GM21360 (cell line): ENCODE data around the gene ABCC1.
"Not testable (repeated sequence)": the region's sequence is repeated elsewhere in the genome, so short reads cannot be mapped to it uniquely, and the experiment has no call there.

ENCODE experiments used
- ATAC-seq: cut with Tn5 transposase; IDR thresholded peaks from one replicate; pipeline ENCODE4 v1.9.1; 2021; ENCODE audit warnings: mild to moderate bottlenecking, moderate library complexity; ENCODE audit not compliant: unreplicated experiment

The ABCC1 gene

DNA sequence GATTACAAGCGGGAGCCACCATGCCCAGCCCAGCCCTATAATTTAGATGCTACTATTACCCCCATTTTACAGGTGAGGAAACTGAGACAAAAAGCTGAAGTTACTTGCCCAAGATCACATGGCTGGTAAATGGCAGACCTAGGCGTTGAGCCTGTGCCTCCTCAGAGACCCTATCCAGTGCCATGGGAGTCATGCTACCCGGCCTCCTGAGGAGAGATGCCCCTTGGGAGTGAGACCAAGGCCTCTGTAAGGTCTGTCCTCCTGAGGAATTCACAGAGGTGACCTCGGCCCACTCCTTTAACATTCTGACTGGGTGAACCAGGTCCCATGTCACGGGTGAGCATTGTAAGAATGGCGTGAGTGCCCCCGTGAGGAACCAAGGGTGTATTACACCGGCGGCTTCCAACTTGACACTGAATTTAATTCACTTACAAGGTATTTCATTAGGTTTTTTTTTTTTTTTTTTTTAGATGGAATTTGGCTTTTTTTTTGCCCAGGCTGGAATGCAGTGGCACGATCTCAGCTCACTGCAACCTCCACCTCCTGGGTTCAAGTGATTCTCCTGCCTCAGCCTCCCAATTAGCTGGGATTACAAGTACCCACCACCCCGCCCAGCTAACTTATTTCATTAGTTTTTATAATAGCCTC is 178.2 kb downstream of the ABCC1 start:
- no peak for ATAC-seq

DNA sequence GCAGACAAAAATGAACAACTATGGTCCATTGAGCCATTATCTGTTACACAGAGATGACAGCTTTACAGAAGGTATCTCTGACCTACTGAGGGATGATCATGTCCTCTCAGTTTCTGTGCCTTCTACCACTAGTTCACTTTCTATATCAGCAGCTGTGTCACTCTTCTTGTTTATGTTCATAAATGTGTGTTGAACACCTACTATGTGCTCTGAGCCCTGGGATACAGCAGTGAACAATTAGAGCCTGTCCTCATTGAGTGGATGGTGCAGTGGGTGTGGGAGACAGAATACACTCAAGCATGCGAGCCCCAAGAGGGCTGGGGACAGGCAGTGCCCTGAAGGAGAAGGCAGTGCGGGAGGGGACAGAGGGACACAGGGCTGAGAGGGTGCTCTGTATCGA is 181.8 kb downstream of the ABCC1 start:
- ATAC-seq = no peak

DNA sequence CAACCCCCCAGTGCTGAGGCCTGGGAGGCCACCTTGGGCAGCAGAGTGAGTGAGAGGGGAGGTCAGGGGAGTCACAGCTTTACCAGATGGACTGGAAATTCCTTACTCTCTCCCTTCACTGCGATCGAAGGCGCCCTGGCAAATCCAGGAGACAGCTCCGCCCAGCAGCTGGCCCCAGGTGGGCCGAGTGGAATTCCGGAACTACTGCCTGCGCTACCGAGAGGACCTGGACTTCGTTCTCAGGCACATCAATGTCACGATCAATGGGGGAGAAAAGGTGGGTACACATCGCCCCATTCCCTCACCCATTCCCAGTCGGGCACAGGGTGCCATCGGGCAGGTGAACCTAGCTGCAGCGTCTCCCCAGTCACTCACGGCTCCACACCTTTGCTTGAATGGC is 182.2 kb downstream of the ABCC1 start:
- ATAC-seq = no peak

DNA sequence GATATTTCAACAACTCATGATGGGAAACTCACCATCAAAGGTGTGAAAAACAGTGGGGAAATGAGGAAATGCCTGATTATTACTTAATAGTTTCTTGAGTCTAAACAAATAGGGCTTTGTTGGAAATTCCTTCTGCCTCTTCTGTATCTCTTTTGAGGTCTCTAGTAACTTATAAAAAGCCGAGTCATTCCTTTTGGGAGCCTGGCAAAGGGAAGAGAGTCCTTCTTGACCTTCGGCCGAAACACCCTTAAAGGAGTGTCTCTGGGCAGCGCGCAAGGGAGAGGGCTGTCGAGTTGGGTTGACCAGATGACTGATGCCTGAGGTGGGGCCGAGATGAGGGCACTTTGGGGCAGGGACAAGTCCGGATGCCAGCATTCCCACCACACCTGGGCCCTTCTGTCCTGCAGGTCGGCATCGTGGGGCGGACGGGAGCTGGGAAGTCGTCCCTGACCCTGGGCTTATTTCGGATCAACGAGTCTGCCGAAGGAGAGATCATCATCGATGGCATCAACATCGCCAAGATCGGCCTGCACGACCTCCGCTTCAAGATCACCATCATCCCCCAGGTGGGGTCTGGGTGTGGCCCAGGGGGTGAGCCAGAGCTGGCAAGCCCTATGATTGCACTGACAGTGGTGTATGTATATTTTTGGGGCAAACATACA is 184.7 kb downstream of the ABCC1 start:
- ATAC-seq = no peak

DNA sequence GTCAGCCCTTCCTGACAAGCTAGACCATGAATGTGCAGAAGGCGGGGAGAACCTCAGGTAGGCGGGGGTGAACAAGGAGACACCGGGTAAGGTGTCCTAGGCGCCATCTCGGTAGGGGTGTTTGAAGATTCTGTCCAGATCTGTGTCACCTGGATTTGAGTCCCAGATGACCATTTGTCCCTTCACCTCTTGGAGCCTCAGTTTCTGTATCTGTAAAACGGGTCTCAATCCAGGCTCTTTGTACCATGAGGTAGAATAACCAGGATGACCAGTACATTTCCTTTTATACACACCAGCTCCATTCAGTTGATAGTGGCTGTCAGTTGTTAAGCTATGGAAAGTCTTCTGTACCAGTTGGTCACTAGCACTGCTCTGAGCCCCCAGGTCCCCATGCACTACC is 187.2 kb downstream of the ABCC1 start:
- no peak for ATAC-seq

DNA sequence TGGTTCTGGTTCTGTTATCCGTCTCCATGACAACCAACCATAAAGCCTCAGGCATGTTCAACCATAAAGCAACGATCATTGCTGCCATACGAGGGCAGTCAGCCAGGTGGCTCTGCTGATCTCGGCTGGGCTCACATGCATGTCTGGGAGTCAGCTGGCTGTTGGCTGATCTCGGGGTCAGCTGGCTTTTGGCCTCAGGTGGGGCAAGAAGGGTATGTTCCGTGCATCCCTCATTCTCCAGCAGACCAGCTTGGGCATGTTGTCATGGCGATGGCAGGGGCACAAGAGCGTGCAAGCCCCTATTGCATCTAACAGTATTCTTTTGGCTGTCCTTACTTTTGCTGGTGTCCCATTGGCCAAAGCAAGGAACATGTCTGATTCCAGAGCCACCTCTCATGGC is 187.7 kb downstream of the ABCC1 start:
- ATAC-seq = no peak

DNA sequence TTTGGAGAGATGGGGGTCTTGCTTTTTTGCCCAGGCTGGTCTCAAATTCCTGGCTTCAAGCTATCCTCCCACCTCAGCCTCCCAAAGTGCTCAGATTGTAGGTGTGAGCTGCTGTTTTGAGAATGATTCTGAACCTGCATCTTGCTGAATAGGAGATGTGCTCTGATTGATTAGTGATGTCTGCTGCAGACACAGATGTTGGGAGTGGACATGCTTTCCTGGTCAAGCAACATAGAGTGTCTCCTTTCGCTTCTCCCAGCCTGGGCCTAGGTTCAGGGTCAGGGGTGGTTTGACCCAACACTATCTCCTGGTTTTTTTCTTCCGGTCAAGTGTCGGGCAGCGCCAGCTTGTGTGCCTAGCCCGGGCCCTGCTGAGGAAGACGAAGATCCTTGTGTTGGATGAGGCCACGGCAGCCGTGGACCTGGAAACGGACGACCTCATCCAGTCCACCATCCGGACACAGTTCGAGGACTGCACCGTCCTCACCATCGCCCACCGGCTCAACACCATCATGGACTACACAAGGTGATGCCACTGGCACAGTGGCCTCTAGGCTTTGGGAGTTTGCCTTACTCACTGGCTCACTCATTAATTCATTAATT is 188.7 kb downstream of the ABCC1 start:
- ATAC-seq = no peak

DNA sequence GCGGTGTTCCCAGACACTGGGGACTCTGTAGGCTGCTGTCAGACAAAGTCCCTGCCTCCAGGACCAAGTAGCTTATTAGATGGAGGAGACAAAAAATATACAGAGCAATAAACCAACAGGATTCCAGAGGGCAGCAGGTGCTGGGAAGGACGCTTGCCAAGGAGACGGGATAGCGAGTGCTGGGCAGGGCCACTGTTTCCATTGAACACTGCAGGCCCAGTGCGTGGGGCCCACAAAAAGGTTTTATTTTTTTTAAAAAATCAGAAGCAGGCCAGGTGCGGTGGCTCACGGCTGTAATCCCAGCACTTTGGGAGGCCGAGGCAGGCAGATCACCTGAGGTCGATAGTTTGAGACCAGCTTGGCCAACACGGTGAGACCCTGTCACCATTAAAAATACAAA is 189.6 kb downstream of the ABCC1 start:
- ATAC-seq = no peak

DNA sequence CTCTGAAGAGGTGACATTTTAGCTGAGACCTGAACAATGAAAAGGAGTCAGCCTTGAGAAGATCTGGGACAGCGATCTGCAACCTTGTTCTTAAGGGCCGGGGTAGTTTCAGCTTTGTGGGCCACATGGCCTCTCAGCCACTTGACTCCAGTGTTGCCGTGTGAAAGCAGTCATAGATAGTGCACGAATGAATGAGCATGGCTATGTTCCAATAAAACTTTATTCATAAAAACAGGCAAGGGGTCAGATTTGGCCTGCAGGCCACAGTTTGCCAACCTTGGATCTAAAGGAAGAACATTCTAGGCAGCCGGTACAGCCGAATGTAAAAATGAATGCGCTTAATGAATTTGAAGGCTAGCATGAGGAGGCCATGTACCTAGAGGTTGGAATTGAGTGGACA is 190.4 kb downstream of the ABCC1 start:
- ATAC-seq = no peak

DNA sequence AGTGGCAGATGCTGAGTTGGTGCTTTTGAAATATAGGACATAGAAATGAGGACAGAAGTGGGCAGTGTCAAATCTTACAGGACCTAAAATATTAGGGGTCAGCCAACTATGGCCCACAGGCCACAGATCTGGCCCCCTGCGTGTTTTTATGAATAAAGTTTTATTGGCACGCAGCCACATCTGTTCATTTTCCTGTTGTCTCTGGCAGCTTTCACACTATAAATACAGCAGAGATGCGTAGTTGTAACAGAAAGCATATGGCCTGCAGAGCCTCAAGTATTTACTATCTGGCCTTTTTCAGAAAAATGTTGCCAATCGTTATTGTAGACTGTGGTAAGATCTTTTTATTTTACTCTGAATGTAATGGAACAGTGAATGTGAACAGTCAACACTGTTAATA is 191.1 kb downstream of the ABCC1 start:
- no peak for ATAC-seq

DNA sequence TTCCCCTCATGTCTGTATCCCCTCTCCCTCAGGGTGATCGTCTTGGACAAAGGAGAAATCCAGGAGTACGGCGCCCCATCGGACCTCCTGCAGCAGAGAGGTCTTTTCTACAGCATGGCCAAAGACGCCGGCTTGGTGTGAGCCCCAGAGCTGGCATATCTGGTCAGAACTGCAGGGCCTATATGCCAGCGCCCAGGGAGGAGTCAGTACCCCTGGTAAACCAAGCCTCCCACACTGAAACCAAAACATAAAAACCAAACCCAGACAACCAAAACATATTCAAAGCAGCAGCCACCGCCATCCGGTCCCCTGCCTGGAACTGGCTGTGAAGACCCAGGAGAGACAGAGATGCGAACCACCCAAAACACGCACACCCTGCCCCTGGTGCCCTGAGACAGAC is 191.7 kb downstream of the ABCC1 start:
- no peak for ATAC-seq

DNA sequence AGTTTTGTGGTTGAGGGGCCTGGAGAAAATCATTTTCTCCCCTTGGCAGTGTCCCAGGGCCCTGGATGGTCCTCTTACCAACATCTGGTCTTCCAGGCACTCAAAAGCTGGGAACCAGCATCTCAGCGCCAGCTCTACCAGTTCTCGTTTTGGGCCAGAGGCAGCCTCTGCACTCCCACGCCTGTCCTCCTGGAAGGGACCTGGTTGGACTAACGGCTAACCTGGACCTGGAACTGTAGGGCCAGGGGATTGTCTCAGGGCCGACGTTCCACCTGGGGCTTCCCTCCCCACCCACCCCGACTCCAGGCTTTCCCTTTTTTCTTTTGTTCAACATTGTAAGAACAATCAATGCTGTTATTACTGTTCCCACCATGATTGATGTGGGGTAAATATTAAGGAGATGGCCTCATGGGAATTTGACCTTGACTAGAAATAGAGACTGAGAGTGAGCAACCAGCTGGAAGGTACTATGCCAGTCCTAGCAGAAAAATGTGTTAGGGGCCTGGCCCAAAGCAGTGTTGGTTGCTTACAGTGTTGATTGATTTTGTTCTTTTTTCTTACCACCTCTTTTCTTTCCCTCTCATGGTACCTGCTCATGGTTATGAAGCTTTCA is 192.5 kb downstream of the ABCC1 start:
- no peak for ATAC-seq

DNA sequence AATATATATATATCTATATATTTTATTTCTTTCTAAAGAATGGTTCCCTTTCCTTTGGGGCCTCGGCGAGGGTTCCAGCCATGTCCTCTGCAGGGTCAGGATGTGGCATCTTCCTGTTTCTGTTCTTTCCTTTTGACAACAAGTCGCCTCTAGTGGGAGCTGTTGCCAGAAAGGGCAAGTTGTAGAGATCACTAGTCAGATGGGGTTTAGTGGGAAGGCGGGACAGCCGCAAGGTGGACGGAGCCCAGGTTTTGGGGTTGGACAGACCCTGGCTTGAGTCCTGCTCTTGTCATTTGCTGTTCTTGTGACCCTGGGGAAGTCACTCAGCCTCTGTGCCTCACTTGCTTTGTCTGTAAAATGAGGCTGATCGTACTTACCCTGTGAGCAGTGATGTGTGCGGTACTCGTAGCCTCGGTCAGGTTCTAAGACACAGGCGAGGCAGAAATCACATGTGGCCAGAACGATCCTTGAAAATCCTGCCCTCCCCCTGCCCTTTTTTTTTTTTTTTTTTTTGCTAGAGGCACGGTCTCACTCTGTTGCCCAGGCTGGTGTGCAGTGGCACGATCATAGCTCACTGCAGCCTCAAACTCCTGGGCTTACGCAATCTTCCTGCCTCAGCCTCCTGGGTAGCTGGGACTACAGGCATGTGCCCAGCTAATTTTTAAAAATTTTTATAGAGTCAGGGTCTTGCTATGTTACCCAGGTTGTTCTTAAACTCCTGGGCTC is 193.8 kb downstream of the ABCC1 start:
- ATAC-seq = no peak

DNA sequence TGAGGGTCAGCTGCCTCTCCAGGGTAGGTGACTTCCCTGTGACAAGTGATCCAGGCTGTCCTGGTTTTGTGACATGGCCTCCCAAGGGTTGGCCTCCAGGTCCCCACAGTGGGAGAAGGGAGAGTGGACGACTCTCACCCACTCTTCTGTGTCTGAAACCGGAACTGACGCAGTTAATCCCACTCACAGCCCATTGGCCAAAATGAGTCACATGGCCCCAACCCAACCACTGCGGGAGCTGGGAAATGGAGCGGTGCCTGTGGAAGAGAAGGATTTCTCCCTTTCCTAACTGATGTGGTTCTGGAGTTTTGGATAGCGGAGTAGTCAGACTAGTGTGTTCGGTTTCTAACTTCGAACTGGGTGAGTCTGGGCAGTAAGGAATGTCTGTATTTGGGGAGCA is 194.5 kb downstream of the ABCC1 start:
- ATAC-seq = no peak

DNA sequence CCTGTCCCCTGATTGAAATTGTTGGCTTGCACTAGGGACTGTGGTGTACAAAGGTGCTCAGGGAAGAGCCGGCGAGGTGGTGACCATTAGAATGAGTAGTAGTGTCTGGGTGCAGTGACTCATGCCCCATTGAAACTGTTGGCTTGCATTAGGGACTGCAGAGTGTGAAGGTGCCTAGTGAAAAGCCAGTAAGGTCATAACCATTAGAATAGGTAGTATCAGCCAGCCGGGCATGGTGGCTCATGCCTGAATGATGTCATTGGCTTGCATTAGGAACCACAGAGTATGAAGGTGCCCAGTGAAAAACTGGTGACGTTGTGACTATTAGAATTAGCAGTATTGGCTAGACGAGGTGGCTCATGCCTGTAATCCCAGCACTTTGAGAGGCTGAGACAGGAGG is 195.0 kb downstream of the ABCC1 start:
- ATAC-seq = no peak

DNA sequence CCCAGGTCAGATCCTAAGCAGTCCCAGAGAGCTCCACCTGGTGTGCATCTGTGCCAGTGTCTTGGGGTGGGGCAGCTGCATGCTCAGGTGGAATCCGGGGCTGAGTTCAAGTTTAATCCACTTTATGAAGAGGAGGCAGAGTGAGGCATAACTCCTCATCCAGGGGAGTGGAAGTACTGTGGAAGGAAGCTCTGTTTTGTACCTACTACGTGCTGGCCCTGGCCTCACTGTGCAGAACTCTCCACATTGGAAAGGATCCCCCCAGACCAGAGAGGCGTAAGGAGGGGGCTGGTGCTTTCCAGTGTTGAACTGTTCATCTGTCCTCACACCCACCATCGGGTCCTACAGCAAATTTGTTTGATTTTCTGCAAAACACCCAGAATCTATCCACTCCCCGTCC is 195.9 kb downstream of the ABCC1 start:
- no peak for ATAC-seq

DNA sequence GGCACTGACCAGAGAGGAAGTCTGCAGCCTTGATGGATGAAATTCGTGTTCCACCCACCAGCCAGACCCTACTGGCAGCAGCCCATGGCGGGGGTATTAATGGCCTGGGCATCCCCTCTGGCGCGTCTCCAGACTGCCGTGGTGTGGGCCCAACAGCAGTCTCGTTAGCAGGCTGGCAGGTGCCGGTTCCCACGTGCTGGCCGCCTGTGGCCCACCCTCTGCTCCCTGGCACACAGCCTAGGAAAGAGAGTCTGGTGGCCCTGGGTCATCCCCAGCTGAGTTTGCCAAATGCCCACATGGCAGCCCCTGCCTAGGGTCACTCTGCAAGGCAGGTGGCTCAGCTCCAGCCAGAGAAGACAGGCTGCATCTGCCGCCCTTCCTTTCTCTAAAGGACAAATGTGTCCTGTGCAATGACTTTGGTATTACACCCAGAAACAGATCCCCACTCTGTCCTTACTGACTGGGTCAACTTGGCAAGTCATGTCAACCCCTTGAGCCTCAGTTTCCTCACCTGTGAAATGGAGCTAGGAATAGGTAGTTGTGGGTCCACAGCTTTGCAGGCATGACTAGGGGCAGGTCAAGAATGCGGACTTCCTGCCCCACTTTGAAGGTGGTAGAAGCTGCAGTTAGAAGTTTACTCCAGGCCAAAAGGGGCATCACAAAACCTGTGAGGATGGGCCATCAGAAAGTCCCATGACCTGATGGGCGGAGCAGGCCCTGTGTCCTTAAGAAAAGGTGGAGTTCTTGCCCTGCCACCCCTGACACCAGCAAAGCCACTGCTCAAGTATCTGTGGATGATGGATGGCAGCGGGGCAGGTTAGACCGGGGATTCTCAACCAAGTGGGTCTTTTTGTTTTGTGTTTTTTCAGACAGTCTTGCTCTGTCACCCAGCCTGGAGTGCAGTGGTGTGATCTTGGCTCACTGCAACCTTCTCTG is 197.2 kb downstream of the ABCC1 start:
- no peak for ATAC-seq

DNA sequence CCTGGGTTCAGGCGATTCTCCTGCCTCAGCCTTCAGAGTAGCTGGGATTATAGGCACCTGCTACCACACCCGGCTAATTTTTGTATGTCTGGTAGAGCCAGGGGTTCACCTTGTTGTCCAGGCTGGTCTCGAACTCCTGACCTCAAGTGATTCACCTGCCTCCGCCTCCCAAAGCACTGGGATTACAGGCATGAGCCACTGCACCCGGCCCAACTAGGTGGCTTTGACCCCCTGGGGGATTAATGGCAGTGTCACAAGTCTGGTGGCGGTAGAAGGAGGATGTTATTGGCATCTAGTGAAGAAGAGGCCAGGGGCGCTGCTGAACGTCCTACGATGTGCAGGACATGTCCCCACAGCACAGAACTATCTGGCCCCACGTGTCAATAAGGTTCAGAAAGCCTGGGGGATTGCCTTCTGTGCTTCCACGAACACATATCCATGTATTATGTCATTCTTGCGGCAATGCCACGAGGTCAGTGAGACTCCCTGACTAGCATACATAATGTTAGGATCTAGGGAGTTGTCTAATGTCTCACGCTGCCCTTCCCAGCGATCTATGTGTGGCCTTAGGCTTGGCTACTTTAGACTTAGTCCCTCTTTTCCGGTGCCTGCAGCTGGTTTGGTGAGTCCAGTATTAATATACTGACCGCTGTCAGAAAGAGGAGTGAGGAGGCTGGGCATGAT is 198.0 kb downstream of the ABCC1 start:
- ATAC-seq = no peak

DNA sequence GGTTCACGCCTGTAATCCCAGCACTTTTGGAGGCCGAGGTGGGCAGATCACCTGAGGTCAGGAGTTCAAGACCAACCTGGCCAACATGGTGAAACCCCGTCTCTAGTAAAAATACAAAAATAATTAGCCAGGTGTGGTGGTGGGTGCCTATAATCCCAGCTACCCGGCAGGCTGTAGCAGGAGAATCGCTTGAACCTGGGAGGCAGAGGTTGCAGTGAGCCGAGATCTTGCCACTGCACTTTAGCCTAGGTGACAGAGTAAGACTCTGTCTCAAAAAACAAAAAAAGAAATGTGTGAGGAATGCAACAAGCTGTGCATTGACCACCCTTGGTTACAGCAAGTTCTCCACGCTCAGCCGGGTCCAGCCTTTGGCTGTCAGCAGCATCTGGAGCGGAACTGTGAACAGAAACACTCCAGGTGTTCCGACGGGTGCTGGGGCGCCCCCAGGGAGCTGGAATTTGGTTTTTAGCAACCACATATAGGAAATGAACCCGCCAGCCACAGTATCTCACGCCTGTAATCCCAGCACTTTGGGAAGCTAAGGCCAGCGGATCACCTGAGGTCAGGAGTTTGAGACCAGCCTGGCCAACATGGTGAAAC is 198.7 kb downstream of the ABCC1 start:
- not testable (repeated sequence) for ATAC-seq
